Epithelial cell of prostate (primary cell): ENCODE results near the gene ARID1B.

Experiments
- DNase-seq: peaks from one replicate; pipeline ENCODE4 v3.0.0-alpha.2; 2011; ENCODE audit warnings: low read depth, low spot score
- H3K27ac ChIP-seq: fragments of 450-650 bp; 2 replicates; pipeline ENCODE4 v1.5.1; 2017; ENCODE audit warnings: mild to moderate bottlenecking

Gene ARID1B

DNA sequence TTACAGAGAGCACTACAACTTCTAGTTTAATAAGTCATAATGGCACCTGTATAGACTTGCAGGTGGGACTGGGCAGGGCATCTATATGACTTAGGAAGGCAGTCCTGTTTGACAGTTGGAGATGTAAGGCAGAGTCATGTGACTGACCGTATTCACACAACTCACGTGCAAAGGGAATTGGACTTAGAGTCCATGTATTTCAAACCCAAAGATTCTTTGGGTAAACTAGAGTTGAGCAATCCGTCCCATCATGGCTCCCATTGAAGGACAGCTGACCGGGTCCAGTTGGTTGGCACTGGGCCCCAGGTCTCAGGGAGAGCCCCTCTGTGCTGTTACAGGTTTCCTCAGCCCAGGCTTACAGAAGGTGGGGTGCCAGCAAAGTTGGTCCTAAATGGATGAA, 121.9 kb downstream of the ARID1B start:
- no peak overlapping the region for H3K27ac ChIP-seq
- no peak for DNase-seq

DNA sequence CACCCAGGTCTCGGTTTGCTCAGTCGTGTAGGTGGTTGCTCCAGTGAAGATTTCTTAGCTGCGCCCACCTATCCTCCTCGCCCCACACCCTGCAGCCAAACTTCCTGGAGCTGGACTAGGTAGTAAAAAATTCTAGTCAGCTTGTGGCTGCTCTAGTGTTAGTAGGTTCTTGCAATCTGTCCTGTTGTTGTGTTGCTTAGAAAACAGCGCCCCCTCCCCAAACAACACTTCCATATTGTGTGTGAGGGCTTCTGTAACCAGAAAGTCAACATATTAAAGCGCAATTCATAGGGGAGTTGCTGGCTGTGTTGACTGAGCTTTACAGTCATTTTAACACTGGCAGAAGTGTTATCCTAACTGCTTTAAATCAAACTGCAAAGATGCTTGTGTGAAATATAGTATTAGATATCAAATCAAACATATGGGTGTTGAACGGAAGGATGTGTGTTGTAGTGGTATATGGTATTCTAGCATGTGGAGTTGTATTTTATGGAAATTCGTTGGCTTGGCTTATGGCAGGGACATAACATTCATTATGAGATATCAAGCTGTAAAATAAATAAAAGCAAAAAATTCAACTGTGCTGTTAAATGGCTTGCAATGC, 122.5 kb downstream of the ARID1B start:
- no peak for DNase-seq
- H3K27ac ChIP-seq: no peak overlapping the region

DNA sequence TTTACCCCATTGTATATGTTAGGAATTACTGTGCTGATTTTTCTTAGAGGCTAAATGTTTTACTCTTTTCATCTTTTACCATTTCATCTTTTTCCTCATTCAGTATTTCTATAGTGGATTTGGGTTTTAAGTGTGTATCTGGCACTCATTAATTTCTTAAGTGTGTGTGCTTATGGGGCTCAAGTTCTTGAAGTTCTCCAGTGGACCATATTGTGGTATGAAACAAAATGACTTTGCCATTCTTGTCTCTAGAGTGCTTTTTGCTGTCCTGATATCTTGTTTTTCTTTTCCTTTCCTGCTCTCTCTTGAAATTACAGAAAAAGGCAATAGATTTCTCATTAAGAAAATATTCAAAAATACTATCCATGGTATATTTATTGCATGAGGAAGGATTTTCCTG, 123.1 kb downstream of the ARID1B start:
- no peak overlapping the region for H3K27ac ChIP-seq
- DNase-seq: no peak

DNA sequence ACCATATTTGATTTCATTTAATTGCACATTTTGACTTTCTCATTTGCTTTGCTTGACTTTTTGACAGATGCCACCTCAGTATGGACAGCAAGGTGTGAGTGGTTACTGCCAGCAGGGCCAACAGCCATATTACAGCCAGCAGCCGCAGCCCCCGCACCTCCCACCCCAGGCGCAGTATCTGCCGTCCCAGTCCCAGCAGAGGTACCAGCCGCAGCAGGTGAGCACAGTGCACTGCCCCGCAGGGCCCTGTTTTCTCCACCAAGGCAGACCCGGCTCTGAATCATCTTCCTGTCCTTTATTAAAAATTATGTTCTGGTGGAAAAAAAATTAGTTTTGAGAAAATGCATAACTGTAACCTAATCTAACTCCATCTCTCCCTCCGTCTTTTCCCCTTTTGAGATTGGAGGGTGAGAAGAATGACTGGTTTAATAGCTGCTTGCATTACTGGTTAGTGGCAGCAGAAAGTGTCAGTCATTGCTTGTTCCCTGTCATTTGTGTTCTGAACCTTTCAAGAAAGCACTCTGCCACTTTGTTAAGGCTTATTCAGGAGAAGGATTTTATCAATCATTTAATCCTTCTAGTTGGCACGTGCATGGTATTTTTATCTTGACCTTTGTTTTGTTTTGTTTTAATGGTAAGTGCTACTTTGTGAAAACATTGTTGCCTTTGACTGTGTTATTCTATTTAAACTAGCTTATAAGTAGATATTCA, 124.3 kb downstream of the ARID1B start:
- DNase-seq: no peak
- H3K27ac ChIP-seq: no peak overlapping the region

DNA sequence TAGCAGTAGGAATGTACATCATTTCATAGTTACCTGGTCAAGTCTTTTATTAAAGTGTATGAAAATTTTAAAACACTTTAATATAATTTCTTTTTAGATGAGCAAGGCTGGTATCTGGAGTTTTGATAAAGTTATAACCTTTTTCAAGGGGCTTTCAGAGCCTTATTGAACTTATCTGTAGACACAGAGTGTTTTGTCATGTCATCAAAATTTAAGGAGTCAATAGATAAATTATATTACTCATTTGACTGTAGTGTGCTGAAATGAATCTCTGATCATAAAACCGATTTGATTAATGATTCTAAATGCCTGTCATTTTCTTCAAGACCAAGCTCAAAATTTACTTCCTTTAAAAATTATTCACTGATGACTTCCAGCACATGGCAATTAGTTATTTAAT, 125.6 kb downstream of the ARID1B start:
- no peak overlapping the region for H3K27ac ChIP-seq
- no peak for DNase-seq

DNA sequence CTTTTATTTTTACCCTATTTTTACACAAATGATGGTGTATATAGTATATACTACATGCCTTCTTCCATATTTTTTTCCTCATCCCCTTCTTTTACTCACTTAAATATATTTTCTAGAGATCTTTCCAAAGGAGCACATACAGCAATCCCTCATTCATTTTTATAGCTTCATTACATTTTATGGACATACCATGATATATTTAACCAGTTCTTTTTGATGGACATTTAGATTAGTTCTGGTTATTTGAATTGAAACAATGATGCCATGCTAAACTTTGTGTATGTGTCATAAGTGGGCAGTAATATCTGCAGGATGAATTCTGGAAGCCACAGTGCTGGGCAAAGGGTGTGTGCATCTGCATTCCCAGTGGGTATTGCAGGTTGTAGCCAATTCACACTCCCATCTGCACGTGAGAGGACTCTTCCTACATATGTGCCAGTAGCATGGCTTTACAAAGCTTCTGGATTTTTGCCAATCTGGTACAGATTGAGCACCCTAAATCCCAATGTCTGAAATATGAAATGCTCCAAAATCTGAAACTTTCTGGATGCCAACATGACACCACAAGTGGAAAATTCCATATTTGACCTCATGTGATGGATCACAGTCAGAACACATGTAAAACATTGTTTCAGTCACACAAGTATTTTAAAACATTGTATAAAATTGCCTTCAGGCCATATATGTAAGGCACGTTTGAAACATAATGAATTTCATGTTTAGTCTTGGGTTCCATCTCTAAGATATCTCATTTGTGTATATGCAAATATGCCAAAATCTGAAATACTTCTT, 127.2 kb downstream of the ARID1B start:
- no peak overlapping the region for H3K27ac ChIP-seq
- DNase-seq: no peak

DNA sequence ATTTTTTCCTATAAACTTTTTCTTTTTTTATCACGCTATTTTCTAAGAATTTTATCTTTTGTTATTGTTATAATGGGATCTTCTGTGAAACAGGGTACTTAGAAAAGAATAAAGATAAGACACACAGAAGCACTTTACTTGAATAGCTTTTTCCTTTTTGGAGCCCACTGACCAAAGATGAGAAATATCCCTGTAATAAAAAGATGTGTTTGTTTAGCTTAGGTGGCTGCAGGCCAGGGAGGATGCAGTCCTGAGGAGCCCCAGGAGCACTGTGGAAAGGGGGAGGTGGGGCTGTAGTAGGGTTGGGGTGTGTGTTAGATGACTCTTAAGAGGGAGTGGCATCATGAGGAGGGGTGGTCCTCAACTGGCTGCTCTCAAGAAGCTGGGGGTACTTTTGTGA, 128.6 kb downstream of the ARID1B start:
- no peak overlapping the region for H3K27ac ChIP-seq
- no peak for DNase-seq

DNA sequence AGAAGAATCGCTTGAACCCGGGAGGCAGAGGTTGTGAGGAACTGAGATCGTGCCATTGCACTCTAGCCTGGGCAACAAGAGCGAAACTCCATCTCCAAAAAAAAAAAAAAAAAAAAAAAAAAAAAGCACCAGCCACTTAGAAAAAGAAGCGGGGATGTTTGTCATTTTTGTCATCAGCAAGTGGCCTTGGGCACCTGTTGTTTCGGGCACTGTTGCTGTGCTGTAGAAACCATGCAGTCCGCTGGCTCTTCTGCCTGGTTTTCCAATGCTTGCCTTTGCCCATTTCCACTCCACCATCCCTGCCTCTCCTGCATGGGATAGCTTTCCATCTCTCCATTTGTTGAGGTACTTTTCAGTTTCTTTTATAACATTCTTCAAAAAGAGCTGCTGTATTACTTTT, 129.3 kb downstream of the ARID1B start:
- H3K27ac ChIP-seq: no peak overlapping the region
- no peak for DNase-seq

DNA sequence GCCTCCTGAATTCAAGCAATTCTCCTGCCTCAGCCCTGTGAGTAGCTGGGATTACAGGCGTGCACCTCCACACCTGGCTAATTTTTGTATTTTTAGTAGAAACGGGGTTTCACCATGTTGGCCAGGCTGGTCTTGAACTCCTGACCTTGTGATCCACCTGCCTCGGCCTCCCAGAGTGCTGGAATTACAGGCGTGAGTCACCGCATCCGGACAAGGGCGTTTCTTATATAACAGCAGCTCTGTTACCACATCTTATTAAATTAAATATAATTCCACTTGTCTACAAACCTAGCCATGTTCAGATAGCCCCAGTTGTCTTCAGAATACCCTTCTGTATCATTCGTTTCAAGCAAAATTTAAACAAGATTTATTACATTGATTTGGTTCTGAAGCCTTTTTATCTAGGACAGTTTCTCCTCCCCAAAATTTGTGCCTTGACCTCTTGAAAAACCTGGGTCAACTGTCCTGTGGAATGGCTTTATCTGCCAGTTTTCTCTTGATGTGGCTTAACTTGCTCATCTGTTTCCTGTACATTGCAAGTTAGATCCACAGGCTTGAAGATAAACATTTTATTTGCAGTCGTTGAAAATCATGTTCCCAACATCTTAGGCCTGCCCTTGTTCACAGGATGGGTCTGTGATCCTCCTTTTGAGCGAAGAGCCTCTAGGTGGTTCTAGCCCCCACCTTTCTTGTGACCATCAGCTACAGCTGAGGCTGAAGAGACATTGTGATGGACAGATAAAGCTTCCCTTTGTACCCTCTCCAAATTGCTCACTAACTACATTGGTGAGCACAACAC, 132.2 kb downstream of the ARID1B start:
- no peak overlapping the region for H3K27ac ChIP-seq
- no peak for DNase-seq

DNA sequence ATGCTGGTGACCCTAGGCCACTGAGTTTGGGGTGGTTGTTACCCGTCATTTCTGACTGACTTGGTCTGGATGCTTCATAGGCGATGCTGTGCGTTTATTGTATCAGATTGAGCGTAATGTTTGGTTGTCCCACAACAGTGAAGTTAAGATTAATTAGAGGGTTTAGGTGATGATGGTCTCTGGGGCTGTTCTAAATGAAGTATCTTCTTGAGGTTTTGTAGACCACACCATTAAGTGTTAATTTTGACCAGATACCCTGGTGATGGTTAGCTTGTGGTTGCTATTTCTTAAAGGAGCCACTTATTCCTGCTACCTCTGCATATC, 132.8 kb downstream of the ARID1B start:
- no peak for DNase-seq
- H3K27ac ChIP-seq: no peak overlapping the region

DNA sequence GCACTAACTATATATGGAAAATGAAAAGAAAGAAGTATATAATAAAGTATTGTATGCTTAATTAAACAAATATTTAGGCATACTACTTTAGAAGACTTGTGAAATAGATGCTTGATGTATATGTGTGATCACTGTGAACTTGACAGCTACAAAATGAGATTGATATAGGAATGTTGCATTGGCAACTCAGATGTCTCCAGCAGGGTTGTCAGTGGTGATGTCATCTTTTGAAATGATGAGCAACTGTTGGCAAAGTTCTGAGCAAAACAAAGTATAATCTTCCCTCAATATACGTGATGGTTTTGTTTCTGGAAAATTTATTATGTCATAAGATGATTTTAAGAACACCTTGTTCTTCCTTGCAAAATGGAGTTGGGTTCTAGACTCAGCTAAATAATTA, 133.8 kb downstream of the ARID1B start:
- no peak overlapping the region for H3K27ac ChIP-seq

DNA sequence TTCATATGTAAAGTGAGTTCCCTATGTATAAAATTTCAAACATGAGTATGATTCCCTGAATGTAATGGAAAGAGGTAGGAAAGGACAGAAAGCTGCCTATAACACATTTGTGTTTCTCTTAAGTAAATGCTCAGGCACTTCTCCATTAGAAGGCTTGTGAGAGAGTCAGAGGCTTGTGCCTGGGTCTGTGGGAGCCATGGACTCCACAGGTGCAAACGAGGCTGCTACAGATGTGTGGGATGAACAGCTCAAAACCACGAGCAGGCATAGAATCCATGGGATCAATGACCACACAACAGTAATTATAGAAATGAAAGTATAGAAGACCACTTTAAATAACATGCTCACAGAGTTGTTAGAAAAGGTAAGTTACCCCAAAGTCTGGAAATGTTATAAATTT, 134.4 kb downstream of the ARID1B start:
- no peak for DNase-seq
- no peak overlapping the region for H3K27ac ChIP-seq

More for the DNA sequence above, 133.8 kb downstream of the ARID1B start:
- no peak for DNase-seq

DNA sequence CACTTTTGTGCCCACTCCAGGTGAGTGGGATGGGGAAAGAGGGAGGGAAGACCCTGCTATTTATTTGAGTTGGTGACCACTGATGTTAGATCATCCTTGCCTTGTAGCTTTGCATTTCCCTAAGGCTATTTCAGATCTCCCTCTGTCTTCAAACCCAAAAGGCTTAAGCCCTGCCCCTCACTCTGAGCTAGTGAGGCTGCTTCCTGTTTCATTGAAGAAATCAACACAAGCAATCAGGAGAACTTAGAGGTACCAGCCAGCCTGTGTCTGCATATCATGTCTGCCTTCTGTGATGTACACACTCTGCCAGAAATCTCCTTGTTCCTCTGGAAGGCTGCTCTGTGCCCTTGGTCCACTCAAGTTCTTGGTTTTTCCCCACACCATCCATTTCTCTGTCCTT, 135.3 kb downstream of the ARID1B start:
- no peak overlapping the region for H3K27ac ChIP-seq
- DNase-seq: no peak

DNA sequence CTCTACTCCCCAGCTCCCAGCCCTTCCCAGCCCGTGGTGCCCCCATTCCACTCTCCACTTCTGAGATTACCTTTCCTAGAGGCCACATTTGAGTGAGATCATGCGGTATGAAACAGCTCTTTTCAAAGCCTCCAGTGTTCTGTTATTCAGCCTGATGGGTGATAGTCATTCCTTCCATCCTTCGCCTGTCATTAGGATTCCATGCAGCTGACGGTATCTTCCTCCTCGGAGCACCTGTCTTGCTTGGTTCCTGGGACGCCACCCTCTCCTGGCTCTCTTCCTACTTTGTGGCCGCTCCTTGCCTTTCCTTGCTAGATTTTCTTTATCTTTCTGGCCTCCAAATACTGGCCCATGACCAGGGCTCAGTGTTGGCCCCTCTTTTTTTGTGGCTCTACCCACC, 137.0 kb downstream of the ARID1B start:
- H3K27ac ChIP-seq: no peak overlapping the region
- DNase-seq: no peak

DNA sequence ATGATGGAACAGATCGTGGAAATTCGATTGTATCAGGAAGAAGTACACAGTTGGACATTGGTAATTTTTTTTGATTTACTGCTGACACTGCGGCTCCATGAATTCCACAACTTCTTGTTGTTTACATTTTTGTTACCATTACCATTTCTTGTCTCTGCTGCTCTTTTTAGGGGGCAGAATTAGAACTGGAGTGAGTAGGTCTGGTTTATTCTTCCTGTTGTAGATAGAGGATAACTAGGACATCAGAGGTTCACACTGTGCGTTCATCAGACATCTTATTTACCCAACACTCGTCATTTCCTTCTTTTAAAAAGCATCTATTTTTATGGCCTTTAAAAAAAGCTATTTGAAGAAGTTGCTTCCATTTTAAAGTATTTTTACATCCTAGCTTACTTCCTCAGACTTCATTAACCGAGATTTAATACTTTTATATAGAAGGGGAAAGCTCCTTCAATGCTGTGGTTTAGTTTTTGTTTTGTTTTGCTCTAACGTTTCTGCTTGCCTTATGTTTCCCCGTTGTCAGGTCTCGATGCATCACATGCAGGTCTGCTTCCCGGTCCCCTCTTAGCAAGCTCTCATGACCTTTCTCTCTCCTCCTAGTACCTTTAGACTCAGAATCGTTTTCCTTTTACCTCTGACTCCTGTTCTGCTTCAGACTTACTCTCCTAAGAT, 139.1 kb downstream of the ARID1B start:
- DNase-seq: no peak
- H3K27ac ChIP-seq: no peak overlapping the region

DNA sequence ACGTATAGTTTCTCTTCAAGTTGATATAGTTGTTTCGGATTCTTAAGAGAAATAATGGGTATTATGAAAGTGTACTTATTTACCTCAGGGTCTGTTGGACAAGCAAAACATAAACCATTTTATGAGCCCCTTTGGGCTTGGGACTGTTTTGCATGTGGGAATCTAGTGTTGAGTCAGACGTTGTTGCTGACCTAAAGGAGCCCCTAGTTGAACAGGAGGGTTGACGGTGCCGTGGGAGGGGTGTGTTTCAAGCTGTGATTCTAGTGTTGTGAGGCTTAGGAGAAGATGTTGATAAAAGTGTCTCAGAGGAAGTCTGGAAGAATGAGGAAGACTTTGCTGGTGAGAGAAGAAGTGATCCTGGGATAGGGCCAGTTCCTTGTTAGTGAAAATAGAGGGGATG, 140.0 kb downstream of the ARID1B start:
- no peak overlapping the region for H3K27ac ChIP-seq
- DNase-seq: no peak

DNA sequence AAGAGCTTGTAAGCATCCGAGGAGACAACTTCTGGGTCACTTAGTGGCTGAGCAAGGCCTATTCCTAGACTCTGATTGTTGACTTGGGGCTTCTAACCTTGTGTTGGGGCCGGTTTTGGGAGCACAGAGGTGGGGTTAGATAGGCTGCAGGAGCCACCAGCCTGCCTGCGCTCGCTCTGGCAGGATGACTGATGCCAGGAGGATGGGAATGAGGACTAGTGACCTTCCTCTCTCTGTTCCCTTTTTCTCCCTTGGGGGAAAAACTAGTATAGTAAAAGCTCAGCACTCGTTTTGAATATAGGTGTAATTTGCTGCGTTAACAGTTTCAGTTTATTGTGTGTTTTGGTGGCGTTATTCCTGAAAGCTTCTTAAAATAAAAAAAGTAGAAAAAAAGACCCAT, 141.5 kb downstream of the ARID1B start:
- H3K27ac ChIP-seq: no peak overlapping the region
- DNase-seq: no peak

DNA sequence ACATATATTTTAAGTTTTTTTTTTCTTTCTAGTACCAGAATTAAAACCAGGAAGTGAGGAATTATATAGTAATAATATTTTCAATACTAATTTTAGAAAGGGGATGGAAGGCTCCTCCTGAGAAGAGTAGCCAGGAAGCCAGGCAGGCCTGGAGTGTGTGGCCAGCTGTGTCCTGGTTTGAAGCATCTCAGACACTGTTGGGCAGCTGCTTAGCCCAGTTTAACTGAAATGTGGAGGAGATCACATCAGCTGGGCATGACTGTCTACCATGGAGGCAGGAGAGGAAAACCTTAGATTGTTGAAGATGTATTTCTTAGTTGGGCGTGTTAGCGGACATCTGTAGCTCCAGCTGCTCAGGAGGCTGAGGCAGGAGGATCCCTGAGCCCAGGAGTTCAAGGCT, 142.2 kb downstream of the ARID1B start:
- no peak for DNase-seq
- H3K27ac ChIP-seq: no peak overlapping the region

DNA sequence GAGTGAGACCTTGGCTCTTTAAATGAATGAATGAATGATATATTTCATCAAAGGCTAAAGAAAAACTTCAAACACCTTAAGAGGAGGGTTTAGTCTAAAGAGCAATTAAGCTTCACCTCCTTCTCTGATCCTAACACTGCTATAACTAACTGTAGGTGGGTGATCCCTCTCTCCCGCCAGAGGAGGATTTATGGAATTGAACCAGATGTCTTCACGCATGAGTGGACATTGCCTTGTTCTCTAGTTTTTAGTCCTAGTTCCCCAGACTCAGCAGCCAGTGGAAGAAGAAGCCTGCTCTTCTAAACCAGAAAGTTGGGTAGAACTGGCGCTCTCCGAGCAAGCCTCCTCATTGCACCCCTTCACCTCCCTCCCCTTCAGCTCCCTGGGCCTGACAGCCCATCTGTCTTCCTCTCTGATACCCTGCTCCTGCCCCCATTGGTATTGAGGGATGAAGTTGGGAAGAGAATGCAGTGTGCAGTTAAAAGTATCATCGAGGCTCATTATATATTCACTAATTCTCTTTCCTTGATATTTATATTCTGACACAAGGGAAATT, 142.7 kb downstream of the ARID1B start:
- H3K27ac ChIP-seq: no peak overlapping the region
- no peak for DNase-seq

DNA sequence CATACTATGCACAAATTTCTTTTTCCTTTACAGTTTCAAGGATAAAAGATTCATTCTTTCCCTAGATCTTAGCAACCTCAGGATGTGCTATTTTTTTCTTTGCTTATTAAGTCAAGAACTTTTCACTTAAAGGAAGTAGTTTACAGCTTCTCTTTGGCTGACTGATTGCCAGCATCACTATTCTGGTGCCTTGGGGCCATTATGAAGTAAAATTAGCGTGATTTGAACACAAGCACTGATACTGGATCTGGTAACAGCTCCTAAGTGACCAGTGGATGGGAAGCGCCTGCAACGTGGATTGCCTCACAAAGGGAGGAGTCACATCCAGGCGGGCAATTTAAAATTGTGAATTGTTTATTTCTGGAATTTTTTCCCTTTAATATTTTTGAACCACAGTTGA, 147.1 kb downstream of the ARID1B start:
- DNase-seq: no peak
- no peak overlapping the region for H3K27ac ChIP-seq
